ENCODE measurements around the gene STUM. TPM values are rescaled to one million over a fixed set of nuclear protein-coding genes. Genes with fewer than 3 reads are reported as not detected.

Gene STUM
- total RNA-seq, 3 donors from 2014 or later: 1.1 to 7.2 (median 2.2) TPM

GRCh38 chr1:226631229-226632000, 82.9 kb downstream of the STUM start:
- H3K9me3 ChIP-seq: no peaks in the 10 kb centered on the region
- DNase-seq (ENCODE audit: low spot score in 2 of 2): no peak
- peaks cover 0 to 4% of the 10 kb centered on the region in 2 donors for H3K4me1 ChIP-seq
- no peak overlapping the region for H3K4me3 ChIP-seq
- TF ChIP-seq POLR2A (IDR thresholded peaks at IDR 0.05) (no peak), POLR2AphosphoS5 (IDR thresholded peaks at IDR 0.05) (no peak), CTCF (IDR thresholded peaks at IDR 0.05) (no peak)
- H3K36me3 ChIP-seq: no peaks in the 10 kb centered on the region
- H3K27ac ChIP-seq: no peak overlapping the region
- H3K27me3 ChIP-seq: no peaks in the 10 kb centered on the region
- intact Hi-C loops (cut with DNase I; ENCODE audit: low total_unique reads): loop anchor here (5.0 kb wide), 1 partner anchor 191 kb away; no protein-coding TSS in a partner anchor

- DNase-seq (ENCODE audit: low spot score in 2 of 2): peak in 1 of 2 donors; percentile 17
- Histone ChIP-seq H3K36me3 (no peaks in the 10 kb centered on the region), H3K4me3 (no peak overlapping the region), H3K27me3 (no peaks in the 10 kb centered on the region), H3K4me1 (peaks cover 0 to 4% of the 10 kb centered on the region in 2 donors), H3K27ac (peak overlapping the region in 1 of 2 donors; percentile 36), H3K9me3 (no peaks in the 10 kb centered on the region)
- intact Hi-C loops (cut with DNase I; ENCODE audit: low total_unique reads): loop anchor here (5.0 kb wide), 1 partner anchor 190 kb away; no protein-coding TSS in a partner anchor
- peak in 1 of 3 donors; percentile 42 for TF ChIP-seq POLR2AphosphoS5 (IDR thresholded peaks at IDR 0.05)
- no peak for TF ChIP-seq POLR2A (IDR thresholded peaks at IDR 0.05)
- TF ChIP-seq CTCF (IDR thresholded peaks at IDR 0.05): no peak
These were observed 83.8 kb downstream of the STUM start for GRCh38 chr1:226632169-226632879.

- no peak for TF ChIP-seq POLR2AphosphoS5 (IDR thresholded peaks at IDR 0.05)
- no peak for TF ChIP-seq CTCF (IDR thresholded peaks at IDR 0.05)
- no peak for TF ChIP-seq POLR2A (IDR thresholded peaks at IDR 0.05)
- no peaks in the 10 kb centered on the region for H3K27me3 ChIP-seq
- peak overlapping the region in 1 of 2 donors; percentile 36 for H3K27ac ChIP-seq
- peak in 1 of 2 donors; percentile 51 for DNase-seq (ENCODE audit: low spot score in 2 of 2)
- intact Hi-C loops (cut with DNase I; ENCODE audit: low total_unique reads): loop anchor here (5.0 kb wide), 1 partner anchor 189 kb away; no protein-coding TSS in a partner anchor
- H3K4me3 ChIP-seq: no peak overlapping the region
- H3K36me3 ChIP-seq: no peaks in the 10 kb centered on the region
- H3K9me3 ChIP-seq: no peaks in the 10 kb centered on the region
- peaks cover 0 to 4% of the 10 kb centered on the region in 2 donors for H3K4me1 ChIP-seq
These were observed 84.4 kb downstream of the STUM start for GRCh38 chr1:226632922-226633351.

- Histone ChIP-seq H3K27ac (peak overlapping the region in 1 of 2 donors; percentile 36), H3K9me3 (no peaks in the 10 kb centered on the region), H3K4me1 (peaks cover 0 to 4% of the 10 kb centered on the region in 2 donors), H3K4me3 (no peak overlapping the region), H3K36me3 (no peaks in the 10 kb centered on the region), H3K27me3 (no peaks in the 10 kb centered on the region)
- peak in 1 of 2 donors; percentile 27 for DNase-seq (ENCODE audit: low spot score in 2 of 2)
- no peak for TF ChIP-seq POLR2AphosphoS5 (IDR thresholded peaks at IDR 0.05)
- no peak for TF ChIP-seq CTCF (IDR thresholded peaks at IDR 0.05)
- TF ChIP-seq POLR2A (IDR thresholded peaks at IDR 0.05): no peak
- intact Hi-C loops (cut with DNase I; ENCODE audit: low total_unique reads): loop anchor here (5.0 kb wide), 1 partner anchor 189 kb away; no protein-coding TSS in a partner anchor
These were observed 85.1 kb downstream of the STUM start for GRCh38 chr1:226633541-226634165.
